SIG-M5 treated with dmso at 0.1 percent for 504 hours (cell line): Measurements from ENCODE around the gene OR6M1.

Experiments
- DNase-seq: peaks from one replicate; lab custom pipeline; 2025; ENCODE audit not compliant: unreplicated experiment; lab: John Stamatoyannopoulos, UW

OR6M1 gene

DNA sequence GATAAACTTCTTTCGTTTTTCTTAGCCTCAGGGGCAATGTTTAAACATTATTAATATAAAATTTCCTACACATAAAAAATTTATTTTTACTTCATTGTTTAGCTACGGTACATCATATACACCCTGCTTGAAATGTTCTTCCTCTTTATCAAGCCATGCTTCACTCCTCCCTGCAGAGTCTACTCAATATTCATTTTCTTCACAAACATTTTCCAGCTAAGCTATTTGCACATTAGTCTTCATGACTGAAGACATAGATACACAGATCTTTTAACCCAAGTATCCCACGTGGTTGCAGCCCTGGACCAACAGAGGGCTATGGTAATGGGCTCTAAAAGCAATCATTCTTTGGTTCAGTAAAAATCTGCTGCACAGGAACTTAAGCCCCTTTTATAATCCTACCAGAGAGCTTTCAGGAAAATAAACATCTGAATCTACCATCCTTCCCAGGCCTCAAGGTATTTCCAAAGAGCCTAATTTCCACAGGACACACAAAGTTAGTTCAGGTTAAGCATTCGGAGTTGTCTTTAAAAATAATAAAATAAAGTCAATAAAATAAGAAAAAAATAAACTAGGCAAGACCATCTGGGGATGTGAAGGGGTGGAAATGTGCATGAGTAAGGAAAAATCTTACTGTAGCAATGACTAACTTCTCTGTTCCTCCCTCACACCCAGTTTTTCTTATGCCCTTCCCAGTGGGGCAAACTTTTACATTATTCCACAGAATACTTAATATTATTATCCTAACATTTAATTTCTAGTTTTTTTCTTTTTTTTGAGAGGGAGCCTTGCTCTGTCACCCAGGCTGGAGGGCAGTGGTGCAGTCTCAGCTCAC is 30.2 kb downstream of the OR6M1 start:
- DNase-seq = no peak

GRCh38 chr11:123775289-123775688 is 30.9 kb downstream of the OR6M1 start:
- no peak for DNase-seq

- no peak for DNase-seq
These were observed 32.2 kb downstream of the OR6M1 start for GRCh38 chr11:123773959-123774358.

DNA sequence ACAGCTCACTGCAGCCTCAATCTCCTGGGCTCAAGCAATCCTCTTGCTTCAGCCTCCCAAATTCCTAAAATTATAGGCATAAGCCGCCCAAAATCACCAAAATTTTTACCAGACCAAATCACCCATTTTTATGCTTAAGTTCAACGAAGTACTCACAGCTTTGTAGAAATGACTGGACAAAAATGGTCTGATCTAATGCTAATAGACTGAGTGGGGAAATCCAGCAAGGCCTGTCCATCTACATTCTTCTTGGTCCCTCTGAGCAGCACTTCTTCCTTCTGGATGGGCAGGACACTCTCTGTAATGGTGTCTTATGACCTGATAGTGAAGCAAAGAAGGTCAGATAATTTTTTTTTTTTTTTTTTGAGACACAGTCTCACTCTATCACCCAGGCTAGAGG is 33.1 kb downstream of the OR6M1 start:
- no peak for DNase-seq

GRCh38 chr11:123771664-123772063 is 34.5 kb downstream of the OR6M1 start:
- DNase-seq = no peak

- DNase-seq = no peak
These were observed 35.4 kb downstream of the OR6M1 start for GRCh38 chr11:123770712-123771111.

DNA sequence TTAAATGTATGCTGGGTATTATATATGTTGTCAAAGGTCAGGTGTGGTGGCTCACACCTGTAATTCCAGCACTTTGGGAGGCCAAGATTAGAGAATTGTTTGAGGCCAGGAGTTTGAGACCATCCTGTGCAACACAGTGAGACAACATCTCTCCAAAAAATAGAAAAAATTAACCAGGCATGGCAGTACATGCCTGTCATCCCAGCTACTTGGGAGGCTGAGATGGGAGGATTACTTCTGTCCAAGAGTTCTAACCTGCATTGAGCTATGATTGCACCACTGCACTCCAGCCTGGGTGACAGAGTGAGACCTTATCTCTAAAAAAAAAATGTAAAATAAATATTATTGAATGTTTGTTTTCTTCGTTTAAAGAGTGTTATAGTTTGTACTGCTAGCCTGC is 40.5 kb downstream of the OR6M1 start:
- no peak for DNase-seq

GRCh38 chr11:123762422-123762821 is 43.7 kb downstream of the OR6M1 start:
- no peak for DNase-seq

DNA sequence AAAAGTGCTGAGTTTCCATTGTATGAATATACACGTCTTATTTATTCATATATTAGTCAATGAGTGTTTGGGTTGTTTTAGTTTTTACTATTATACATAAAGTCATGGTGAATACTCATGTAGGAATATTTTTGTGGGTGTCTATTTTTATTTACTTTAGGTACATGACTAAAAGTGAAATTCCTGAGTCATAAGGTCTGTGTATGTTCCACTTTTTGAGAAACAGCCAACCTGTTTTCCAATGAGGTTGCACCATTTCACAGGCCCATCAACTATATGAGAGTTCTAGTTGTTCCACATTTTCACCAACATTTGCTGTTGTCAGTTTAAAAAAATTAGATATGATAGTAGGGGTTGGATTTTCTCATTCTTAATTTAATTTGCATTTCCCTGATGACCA is 45.3 kb downstream of the OR6M1 start:
- no peak for DNase-seq

DNA sequence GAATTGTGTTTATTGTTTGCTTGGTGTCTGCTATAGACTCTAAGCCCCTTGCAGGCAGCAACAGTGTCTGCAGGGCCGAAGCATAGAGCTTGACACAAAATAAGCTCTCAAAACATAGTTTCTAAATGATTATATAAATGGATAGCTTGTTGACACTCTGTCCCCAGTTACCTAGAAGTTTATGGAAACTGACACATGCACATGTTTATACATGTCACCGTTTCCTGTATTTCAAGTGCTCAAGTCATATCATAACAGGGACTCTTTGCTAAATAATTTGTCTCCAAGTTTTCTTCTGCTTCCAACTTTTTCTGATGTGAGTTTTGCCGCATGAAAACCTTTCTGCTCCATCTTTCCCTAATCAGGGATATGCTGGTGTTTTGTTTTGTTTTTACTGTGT is 48.2 kb downstream of the OR6M1 start:
- DNase-seq = no peak

- DNase-seq = no peak
These were observed 50.3 kb downstream of the OR6M1 start for GRCh38 chr11:123755813-123756212.
